HepG2 (cell line): ENCODE measurements around the gene RAB39B. TPM values are rescaled to one million over a fixed set of nuclear protein-coding genes. Genes with fewer than 3 reads are reported as not detected.

Experiments used
- AHDC1 ChIP-seq: sonication (generic); formaldehyde crosslinking; IDR thresholded peaks from 2 replicates; pipeline ENCODE4 v1.5.1; 2020; ENCODE audit warnings: mild to moderate bottlenecking, missing genetic modification reagents, borderline replicate concordance
- CHD4 ChIP-seq: fragments of 200-600 bp; sonication (generic); IDR thresholded peaks from 2 replicates; pipeline ENCODE4 v1.7.0; 2017; ENCODE audit warnings: mild to moderate bottlenecking, low read length, borderline replicate concordance
- CSRNP2 ChIP-seq: sonication (generic); formaldehyde crosslinking; conservative IDR thresholded peaks from 2 replicates; pipeline ENCODE4 v1.8.0; 2022; ENCODE audit warnings: low read depth, missing genetic modification reagents
- E2F5 ChIP-seq: sonication (generic); formaldehyde crosslinking; conservative IDR thresholded peaks from 2 replicates; pipeline ENCODE4 v1.4.0; 2020; ENCODE audit warnings: missing genetic modification reagents
- FOXA3 ChIP-seq: IDR thresholded peaks from 2 replicates; pipeline ENCODE4 v1.6.1; 2016; ENCODE audit warnings: missing genetic modification reagents, missing compliant biosample characterization
- HMG20A ChIP-seq: IDR thresholded peaks from 2 replicates; pipeline ENCODE4 v1.6.1; 2016; ENCODE audit warnings: borderline replicate concordance
- HOMEZ ChIP-seq: IDR thresholded peaks from 2 replicates; pipeline ENCODE4 v1.6.1; 2016; ENCODE audit warnings: low read depth
- KDM6A ChIP-seq: IDR thresholded peaks from 2 replicates; pipeline ENCODE4 v1.6.1; 2016; ENCODE audit warnings: low read depth
- NCOA1 ChIP-seq: sonication (generic); formaldehyde crosslinking; IDR thresholded peaks from 2 replicates; pipeline ENCODE4 v1.9.0; 2021; ENCODE audit warnings: missing genetic modification reagents
- PBX3 ChIP-seq: sonication (generic); formaldehyde crosslinking; IDR thresholded peaks from 2 replicates; pipeline ENCODE4 v1.8.1; 2023; ENCODE audit warnings: missing genetic modification reagents, inconsistent platforms, borderline replicate concordance
- SYNCRIP ChIP-seq: fragments of 200-400 bp; formaldehyde crosslinking; IDR thresholded peaks from 2 replicates; pipeline ENCODE4 v1.6.1; 2018; ENCODE audit warnings: mild to moderate bottlenecking, low read depth, low read length; ENCODE audit not compliant: insufficient read depth
- ZNF430 ChIP-seq: sonication (generic); formaldehyde crosslinking; IDR thresholded peaks from 2 replicates; pipeline ENCODE4 v1.9.0; 2021; ENCODE audit warnings: mild to moderate bottlenecking, missing genetic modification reagents
- ZNF451 ChIP-seq: sonication (generic); formaldehyde crosslinking; IDR thresholded peaks from 2 replicates; pipeline ENCODE4 v1.5.0; 2020; ENCODE audit warnings: mild to moderate bottlenecking, missing genetic modification reagents
- ZNF570 ChIP-seq: sonication (generic); formaldehyde crosslinking; IDR thresholded peaks from 2 replicates; pipeline ENCODE4 v1.4.0; 2020; ENCODE audit warnings: mild to moderate bottlenecking, missing genetic modification reagents, borderline replicate concordance
- ZNF580 ChIP-seq: IDR thresholded peaks from 2 replicates; pipeline ENCODE4 v1.6.1; 2016; ENCODE audit warnings: low read depth, borderline replicate concordance
- polyA plus RNA-seq, 8 experiments: library from polyadenylated mRNA; depleted of rRNA in 3 of 8; stranded (reverse) in 7 of 8; unstranded in 1 of 8; fragments of >200 nt; fragmentation: Illumina TruSeq in 4 of 8; extraction: Trizol in 4 of 8; gene quantifications; 2 replicates each; pipeline versions ENCODE4 v1.2.1 to v1.2.3, GENCODE V29; 2011 to 2016; ENCODE audit warnings: low read depth in 4 of 8, missing spikeins in 1 of 8, mixed read lengths in 1 of 8; ENCODE audit not compliant: insufficient read depth in 1 of 8
- total RNA-seq, 5 experiments: library from RNA; depleted of rRNA; stranded (reverse); fragments of >200 nt; fragmentation: Illumina TruSeq; extraction: Trizol; gene quantifications; 2 replicates each; pipeline ENCODE4 v1.2.3, GENCODE V29; 2016; ENCODE audit warnings: low read depth in 1 of 5

Gene RAB39B
- total and polyA plus RNA-seq, 2 of the 13 experiments (the other 11 are each of a cell fraction or from before 2014, with no cell fraction given) = 0.05 to 0.07 TPM

GRCh38 chrX:155293771-155294170 is 29.5 kb upstream of the RAB39B start (continued):
- TF ChIP-seq AHDC1 (peak; percentile 56; the same call in 1 of the 2 replicates), HMG20A (peak; percentile 34; the same call in 1 of the 2 replicates), NCOA1 (CRISPR knock-in tag) (no peak), SYNCRIP (no peak), FOXA3 (CRISPR knock-in tag) (0 out of 2 replicates have a peak, but pooled peaks have one; percentile 15), CSRNP2 (CRISPR knock-in tag) (no peak), ZNF580 (CRISPR knock-in tag) (no peak), ZNF570 (CRISPR knock-in tag) (no peak), KDM6A (CRISPR knock-in tag) (no peak), E2F5 (CRISPR knock-in tag) (no peak), PBX3 (CRISPR knock-in tag) (no peak), ZNF430 (CRISPR knock-in tag) (no peak), HOMEZ (no peak), ZNF451 (CRISPR knock-in tag) (no peak), CHD4 (no peak)
- TF ChIP-seq, all 625 proteins: peak for 8
